ENCODE measurements around the gene GRIN3B. TPM values are rescaled to one million over a fixed set of nuclear protein-coding genes. Genes with fewer than 3 reads are reported as not detected.

GRIN3B gene
- total and polyA plus RNA-seq, 9 of the 15 experiments (the other 6 are each of a cell fraction or from before 2014, with no cell fraction given): 0.06 to 0.95 (median 0.19) TPM; not detected in 6

DNA sequence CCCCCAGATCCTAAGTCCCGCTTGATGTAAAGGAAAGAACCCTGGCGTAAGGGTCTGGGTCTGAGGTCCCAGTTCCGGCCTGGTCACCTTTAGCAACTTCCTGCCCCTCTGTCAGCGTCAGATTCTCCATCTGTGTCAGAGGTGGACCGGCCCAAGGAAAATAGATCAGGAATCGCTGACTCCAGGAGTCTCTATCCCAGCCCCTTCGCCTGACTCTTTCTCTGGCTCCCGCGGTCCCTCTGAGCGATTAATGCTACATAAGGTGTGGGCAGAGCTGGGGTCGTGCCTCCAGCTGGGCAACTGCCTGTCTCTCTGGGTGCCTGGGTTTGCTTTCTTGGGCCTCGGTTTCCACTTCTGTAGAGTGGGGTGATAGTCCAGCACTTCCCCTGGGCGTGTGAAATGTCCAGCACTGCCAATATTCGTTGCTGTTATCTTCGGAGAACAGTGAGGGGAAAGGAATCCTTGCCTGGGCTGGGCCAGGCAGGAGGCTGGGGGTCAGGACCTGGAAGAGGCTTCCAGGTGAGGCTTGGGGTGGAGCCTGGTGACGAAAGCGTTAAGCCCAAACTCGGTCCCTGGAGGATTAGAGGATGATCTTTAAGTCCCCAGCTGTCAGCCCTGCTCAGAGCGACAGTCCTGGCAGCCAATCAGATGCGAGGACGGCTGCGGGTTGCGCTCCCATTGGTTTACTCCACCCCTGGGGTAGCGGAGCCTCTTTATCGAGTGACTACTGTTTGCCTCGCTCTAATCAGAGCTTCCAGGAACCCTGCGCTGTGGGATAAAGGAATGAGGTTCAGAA is 40.5 kb downstream of the GRIN3B start (continued):
- TF ChIP-seq ZNF23 (CRISPR knock-in tag; IDR thresholded peaks at IDR 0.05) (no peak), TARDBP (IDR thresholded peaks at IDR 0.05) (0 out of 2 replicates have a peak, but pooled peaks have one; percentile 18), ZNF175 (CRISPR knock-in tag; IDR thresholded peaks at IDR 0.05; ENCODE audit: low read depth) (no peak), ZKSCAN8 (CRISPR knock-in tag; IDR thresholded peaks at IDR 0.05) (peak; percentile 100), ZNF830 (CRISPR knock-in tag; IDR thresholded peaks at IDR 0.05) (no peak), PTRF (tag; IDR thresholded peaks at IDR 0.05) (no peak), ZNF75A (CRISPR knock-in tag; IDR thresholded peaks at IDR 0.05) (no peak), ZNF384 (IDR thresholded peaks at IDR 0.05; ENCODE audit: low read depth, low read length) (no peak), PPARD (CRISPR knock-in tag; IDR thresholded peaks at IDR 0.05) (no peak), CEBPG (CRISPR knock-in tag; IDR thresholded peaks at IDR 0.05) (peak; percentile 43; the same call in 1 of the 2 replicates), CEBPG (tag; conservative IDR thresholded peaks at IDR 0.05 in 1 of 2, IDR thresholded peaks at IDR 0.05 in 1 of 2) (no peak), SPI1 (IDR thresholded peaks at IDR 0.05; ENCODE audit: borderline replicate concordance, low read depth, low read length) (peak; percentile 74; the same call in 1 of the 2 replicates), FOXP1 (CRISPR knock-in tag; IDR thresholded peaks at IDR 0.05) (no peak), FOXJ2 (tag; IDR thresholded peaks at IDR 0.05) (no peak), CHCHD3 (CRISPR knock-in tag; IDR thresholded peaks at IDR 0.05) (no peak), MCM7 (IDR thresholded peaks at IDR 0.05) (no peak), NEUROD1 (IDR thresholded peaks at IDR 0.05; ENCODE audit: borderline replicate concordance, low read depth, low read length, partially characterized antibody) (peak; percentile 96), FUS (optimal IDR thresholded peaks at IDR 0.05; ENCODE audit: low read depth, low read length) (no peak), BRF2 (IDR thresholded peaks at IDR 0.05; ENCODE audit: borderline replicate concordance, insufficient read depth, insufficient read length) (no peak), ZNF197 (CRISPR knock-in tag; IDR thresholded peaks at IDR 0.05; ENCODE audit: low read depth) (no peak)
- TF ChIP-seq, protein P1, sequence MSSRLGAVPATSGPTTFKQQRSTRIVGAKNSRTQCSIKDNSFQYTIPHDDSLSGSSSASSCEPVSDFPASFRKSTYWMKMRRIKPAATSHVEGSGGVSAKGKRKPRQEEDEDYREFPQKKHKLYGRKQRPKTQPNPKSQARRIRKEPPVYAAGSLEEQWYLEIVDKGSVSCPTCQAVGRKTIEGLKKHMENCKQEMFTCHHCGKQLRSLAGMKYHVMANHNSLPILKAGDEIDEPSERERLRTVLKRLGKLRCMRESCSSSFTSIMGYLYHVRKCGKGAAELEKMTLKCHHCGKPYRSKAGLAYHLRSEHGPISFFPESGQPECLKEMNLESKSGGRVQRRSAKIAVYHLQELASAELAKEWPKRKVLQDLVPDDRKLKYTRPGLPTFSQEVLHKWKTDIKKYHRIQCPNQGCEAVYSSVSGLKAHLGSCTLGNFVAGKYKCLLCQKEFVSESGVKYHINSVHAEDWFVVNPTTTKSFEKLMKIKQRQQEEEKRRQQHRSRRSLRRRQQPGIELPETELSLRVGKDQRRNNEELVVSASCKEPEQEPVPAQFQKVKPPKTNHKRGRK (tag; IDR thresholded peaks at IDR 0.05): no peak
- TF ChIP-seq, protein P2, sequence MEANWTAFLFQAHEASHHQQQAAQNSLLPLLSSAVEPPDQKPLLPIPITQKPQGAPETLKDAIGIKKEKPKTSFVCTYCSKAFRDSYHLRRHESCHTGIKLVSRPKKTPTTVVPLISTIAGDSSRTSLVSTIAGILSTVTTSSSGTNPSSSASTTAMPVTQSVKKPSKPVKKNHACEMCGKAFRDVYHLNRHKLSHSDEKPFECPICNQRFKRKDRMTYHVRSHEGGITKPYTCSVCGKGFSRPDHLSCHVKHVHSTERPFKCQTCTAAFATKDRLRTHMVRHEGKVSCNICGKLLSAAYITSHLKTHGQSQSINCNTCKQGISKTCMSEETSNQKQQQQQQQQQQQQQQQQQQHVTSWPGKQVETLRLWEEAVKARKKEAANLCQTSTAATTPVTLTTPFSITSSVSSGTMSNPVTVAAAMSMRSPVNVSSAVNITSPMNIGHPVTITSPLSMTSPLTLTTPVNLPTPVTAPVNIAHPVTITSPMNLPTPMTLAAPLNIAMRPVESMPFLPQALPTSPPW (CRISPR knock-in tag; IDR thresholded peaks at IDR 0.05): no peak
- TF ChIP-seq, protein P3, sequence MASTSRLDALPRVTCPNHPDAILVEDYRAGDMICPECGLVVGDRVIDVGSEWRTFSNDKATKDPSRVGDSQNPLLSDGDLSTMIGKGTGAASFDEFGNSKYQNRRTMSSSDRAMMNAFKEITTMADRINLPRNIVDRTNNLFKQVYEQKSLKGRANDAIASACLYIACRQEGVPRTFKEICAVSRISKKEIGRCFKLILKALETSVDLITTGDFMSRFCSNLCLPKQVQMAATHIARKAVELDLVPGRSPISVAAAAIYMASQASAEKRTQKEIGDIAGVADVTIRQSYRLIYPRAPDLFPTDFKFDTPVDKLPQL (IDR thresholded peaks at IDR 0.05; ENCODE audit: extremely low read depth, insufficient read length): no peak
- TF ChIP-seq, protein P4, sequence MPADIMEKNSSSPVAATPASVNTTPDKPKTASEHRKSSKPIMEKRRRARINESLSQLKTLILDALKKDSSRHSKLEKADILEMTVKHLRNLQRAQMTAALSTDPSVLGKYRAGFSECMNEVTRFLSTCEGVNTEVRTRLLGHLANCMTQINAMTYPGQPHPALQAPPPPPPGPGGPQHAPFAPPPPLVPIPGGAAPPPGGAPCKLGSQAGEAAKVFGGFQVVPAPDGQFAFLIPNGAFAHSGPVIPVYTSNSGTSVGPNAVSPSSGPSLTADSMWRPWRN (IDR thresholded peaks at IDR 0.05; ENCODE audit: low read depth): no peak

Data from K562 (cell line).